Measurements from ENCODE around the gene PDSS1.

DNA sequence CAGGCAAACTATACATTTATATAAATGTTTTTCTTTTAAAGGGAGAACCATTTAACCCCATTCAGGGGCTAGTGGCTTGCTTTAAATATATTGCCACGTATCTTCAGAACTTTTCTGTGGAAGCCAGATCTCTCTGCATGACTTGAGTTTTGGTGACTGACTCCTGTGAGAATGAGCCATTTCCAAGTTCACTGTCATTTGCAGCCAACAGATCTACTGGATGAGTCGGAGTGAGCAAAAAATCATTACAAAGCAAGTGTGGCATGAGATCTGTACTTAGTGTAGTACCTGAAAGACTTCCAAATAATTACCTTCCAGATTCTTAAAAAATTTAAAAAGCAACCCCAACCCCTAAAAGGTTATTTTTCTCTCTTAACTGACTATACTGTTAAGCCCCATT is 45.6 kb downstream of the PDSS1 start:
- TF ChIP-seq POLR2A (IDR thresholded peaks at IDR 0.05; ENCODE audit: low read depth, low read length) (no peak), TAF1 (IDR thresholded peaks at IDR 0.05; ENCODE audit: low read depth, low read length) (no peak), POLR2AphosphoS5 (IDR thresholded peaks at IDR 0.05; ENCODE audit: low read depth, low read length) (no peak), SPI1 (IDR thresholded peaks at IDR 0.05; ENCODE audit: low read depth, low read length) (no peak), POU2F2 (IDR thresholded peaks at IDR 0.05; ENCODE audit: low read depth, low read length) (no peak), PAX5 (IDR thresholded peaks at IDR 0.05; ENCODE audit: insufficient read depth, low read length, severe bottlenecking) (no peak)

Measured in GM12891 (cell line).